Ascending aorta (tissue), 2 donors: ENCODE results near the gene GLG1. TPM values are rescaled to one million over a fixed set of nuclear protein-coding genes. Genes with fewer than 3 reads are reported as not detected.

Experiments used
- DNase-seq, 2 donors: peaks; one replicate each; pipeline ENCODE4 v3.0.0-alpha.2; 2019; ENCODE audit warnings: low spot score in 2 of 2
- H3K27ac ChIP-seq, 2 donors: fragments of 200-600 bp; sonication (generic); one replicate each; pipeline ENCODE4 v1.5.1; 2016 to 2017; ENCODE audit warnings: mild to moderate bottlenecking in 1 of 2
- H3K27me3 ChIP-seq: fragments of 200-600 bp; sonication (generic); one replicate; pipeline ENCODE4 v1.5.1; 2017
- H3K36me3 ChIP-seq, 2 donors: fragments of 200-600 bp; sonication (generic); one replicate each; pipeline ENCODE4 v1.5.1; 2016
- H3K4me1 ChIP-seq, 2 donors: fragments of 200-600 bp; sonication (generic); one replicate each; pipeline ENCODE4 v1.5.1; 2016 to 2017; ENCODE audit warnings: mild to moderate bottlenecking in 1 of 2
- H3K4me3 ChIP-seq, 2 donors: fragments of 200-600 bp; sonication (generic); one replicate each; pipeline ENCODE4 v1.5.1; 2016 to 2017; ENCODE audit warnings: mild to moderate bottlenecking in 1 of 2
- H3K9me3 ChIP-seq, 2 donors: fragments of 200-600 bp; sonication (generic); one replicate each; pipeline ENCODE4 v1.5.1; 2016
- intact Hi-C: fragments of 100-400 bp; cut with DNase I; formaldehyde crosslinking; loops from one replicate; pipeline ENCODE4 v1.15.1; 2023
- total RNA-seq: library from RNA; depleted of rRNA; stranded (reverse); fragments of >200 nt; gene quantifications from one replicate; pipeline ENCODE4 v1.1.0, GENCODE V29; 2016
- TF ChIP-seq, protein P1 (sequence below), 3 experiments: fragments of 200-600 bp in 2 of 3; fragments of 450-650 bp in 1 of 3; sonication (generic) in 2 of 3; IDR thresholded peaks; one replicate each; pipeline ENCODE4 v1.5.1; 2016 to 2019; ENCODE audit warnings: antibody characterized with exemption in 3 of 3, mild to moderate bottlenecking in 1 of 3, moderate library complexity in 1 of 3

Gene GLG1
- total RNA-seq, 1 donor from 2014 or later, result 77.0 TPM

DNA sequence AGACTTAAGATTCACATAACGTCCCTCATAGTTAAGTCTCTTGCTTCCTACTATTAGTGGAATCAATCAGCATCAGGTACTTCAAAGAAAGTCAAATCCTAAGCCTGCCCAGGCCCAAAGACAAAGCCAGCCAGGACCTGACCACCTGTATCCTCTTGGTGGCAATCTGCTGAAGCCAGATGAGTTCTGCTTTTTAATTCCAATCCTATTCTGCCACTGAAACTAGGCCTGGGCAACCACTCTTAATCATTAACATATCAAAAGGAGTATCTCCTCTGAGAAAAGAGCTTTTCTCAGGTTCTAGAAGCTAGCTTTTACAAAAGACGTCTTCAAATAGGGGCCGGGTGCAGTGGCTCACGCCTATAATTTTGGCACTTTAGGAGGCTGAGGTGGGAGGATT, 15.1 kb upstream of the GLG1 start:
- H3K9me3 ChIP-seq, result no peaks in the 10 kb centered on the region
- no peak for DNase-seq
- H3K27me3 ChIP-seq, result no peaks in the 10 kb centered on the region
- intact Hi-C loops, result loop anchor here (5.0 to 10.0 kb wide), 2 partner anchors 120 to 167 kb away; no protein-coding TSS in a partner anchor
- no peak overlapping the region for H3K27ac ChIP-seq
- H3K36me3 ChIP-seq, result peaks cover 42 to 53% of the 10 kb centered on the region in 2 donors
- TF ChIP-seq, protein P1, sequence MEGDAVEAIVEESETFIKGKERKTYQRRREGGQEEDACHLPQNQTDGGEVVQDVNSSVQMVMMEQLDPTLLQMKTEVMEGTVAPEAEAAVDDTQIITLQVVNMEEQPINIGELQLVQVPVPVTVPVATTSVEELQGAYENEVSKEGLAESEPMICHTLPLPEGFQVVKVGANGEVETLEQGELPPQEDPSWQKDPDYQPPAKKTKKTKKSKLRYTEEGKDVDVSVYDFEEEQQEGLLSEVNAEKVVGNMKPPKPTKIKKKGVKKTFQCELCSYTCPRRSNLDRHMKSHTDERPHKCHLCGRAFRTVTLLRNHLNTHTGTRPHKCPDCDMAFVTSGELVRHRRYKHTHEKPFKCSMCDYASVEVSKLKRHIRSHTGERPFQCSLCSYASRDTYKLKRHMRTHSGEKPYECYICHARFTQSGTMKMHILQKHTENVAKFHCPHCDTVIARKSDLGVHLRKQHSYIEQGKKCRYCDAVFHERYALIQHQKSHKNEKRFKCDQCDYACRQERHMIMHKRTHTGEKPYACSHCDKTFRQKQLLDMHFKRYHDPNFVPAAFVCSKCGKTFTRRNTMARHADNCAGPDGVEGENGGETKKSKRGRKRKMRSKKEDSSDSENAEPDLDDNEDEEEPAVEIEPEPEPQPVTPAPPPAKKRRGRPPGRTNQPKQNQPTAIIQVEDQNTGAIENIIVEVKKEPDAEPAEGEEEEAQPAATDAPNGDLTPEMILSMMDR (IDR thresholded peaks at IDR 0.05), result no peak
- no peaks in the 10 kb centered on the region for H3K4me1 ChIP-seq
- no peak overlapping the region for H3K4me3 ChIP-seq

DNA sequence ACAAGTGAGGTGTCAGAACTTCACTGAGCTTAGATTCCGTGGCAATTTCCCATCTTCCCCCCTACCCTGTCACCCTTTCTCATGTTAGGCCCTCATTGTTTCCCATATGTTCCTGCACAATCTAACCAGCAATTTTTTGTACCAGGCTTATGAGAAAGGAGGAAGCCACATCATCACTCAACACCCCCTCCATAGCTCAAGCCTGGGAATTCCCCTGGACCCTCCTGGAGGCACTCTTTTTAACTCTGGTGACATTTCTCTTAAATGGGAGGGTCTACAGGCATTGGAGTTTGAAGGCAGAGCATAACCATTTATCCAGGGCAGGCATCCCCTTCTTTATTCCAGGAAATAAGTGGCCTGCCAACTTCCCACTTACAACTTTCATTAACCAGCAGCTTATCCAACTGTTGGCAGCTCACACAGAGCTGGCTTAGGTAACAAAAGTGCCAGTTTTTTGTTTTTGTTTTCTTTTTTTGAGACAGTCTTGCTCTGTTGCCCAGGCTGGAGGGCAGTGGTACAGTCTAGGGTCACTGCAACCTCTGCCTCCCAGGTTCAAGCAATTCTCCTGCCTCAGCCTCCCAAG, 10.4 kb upstream of the GLG1 start:
- Histone ChIP-seq H3K27ac (no peak overlapping the region), H3K36me3 (peaks cover 4 to 13% of the 10 kb centered on the region in 2 donors), H3K27me3 (no peaks in the 10 kb centered on the region), H3K4me3 (no peak overlapping the region), H3K4me1 (no peaks in the 10 kb centered on the region), H3K9me3 (no peaks in the 10 kb centered on the region)
- TF ChIP-seq, protein P1 (IDR thresholded peaks at IDR 0.05), result no peak
- intact Hi-C loops, result no loop called here
- DNase-seq, result no peak

DNA sequence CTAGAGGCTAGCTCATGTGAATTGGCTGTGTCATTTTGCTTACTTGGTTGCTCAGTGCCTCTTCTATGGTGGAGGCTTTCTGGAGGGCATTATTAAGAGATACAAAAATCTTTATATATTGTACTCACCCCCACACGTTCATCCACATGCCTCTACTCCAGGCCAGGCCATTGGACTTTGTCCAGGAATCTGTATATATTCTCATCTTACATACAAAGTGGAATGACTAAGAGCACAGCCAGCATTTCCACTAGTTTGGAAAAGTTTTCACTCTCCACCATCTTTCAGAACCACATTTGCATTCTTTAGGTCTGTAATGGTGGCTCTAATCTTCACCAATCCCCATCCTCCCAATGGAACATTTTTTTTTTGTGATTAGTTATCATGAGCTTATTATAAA, 4.8 kb upstream of the GLG1 start:
- H3K27ac ChIP-seq, result no peak overlapping the region
- intact Hi-C loops, result no loop called here
- no peaks in the 10 kb centered on the region for H3K4me1 ChIP-seq
- no peaks in the 10 kb centered on the region for H3K36me3 ChIP-seq
- TF ChIP-seq, protein P1 (IDR thresholded peaks at IDR 0.05), result no peak
- no peak overlapping the region for H3K4me3 ChIP-seq
- DNase-seq, result no peak
- H3K9me3 ChIP-seq, result no peaks in the 10 kb centered on the region
- H3K27me3 ChIP-seq, result no peaks in the 10 kb centered on the region

DNA sequence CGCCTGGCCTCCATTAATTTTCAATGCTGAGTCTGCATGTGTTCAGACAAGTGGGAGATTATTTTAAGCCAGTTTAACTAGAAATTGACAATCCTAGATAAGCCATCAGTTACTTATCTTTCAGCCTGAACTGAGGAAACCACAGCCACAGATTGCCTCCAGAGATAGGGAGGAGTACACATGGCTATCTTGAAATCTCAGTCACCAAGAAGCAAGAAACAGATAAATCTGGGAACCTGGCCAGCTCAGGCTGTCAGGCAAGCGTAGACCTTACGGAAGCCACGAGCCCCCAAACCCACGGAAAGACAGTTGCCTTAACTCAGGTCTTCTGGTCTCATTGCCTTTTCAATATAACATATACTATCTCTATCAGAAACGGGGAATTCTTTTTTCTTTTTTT, 2.0 kb upstream of the GLG1 start:
- Histone ChIP-seq H3K4me3 (no peak overlapping the region), H3K9me3 (no peaks in the 10 kb centered on the region), H3K4me1 (peaks cover 0 to 11% of the 10 kb centered on the region in 2 donors), H3K36me3 (no peaks in the 10 kb centered on the region), H3K27me3 (no peaks in the 10 kb centered on the region), H3K27ac (no peak overlapping the region)
- TF ChIP-seq, protein P1 (IDR thresholded peaks at IDR 0.05), result no peak
- DNase-seq, result no peak
- intact Hi-C loops, result loop anchor here (5.0 to 10.0 kb wide), 4 partner anchors 58 to 834 kb away; partner anchors contain the start of genes PSMD7 and RFWD3

DNA sequence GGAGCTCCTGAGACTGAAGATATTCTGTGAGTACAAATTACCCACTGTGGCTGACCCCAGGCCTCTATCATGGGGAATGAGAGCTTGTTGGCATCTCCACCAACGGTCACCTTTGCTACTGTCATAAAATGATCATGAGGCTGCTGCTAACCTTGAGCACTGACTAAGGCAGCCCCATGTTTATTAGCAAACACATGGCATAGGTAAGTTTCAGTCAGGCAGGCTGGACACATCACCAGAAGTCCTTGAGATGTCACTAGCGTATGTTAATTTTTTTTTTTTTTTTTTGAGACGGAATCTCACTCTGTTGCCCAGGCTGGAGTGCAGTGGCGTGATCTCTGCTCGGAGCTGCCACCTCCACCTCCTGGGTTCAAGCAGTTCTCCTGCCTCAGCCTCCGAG, 1.5 kb upstream of the GLG1 start:
- Histone ChIP-seq H3K27ac (no peak overlapping the region), H3K4me3 (no peak overlapping the region), H3K4me1 (peaks cover 0 to 11% of the 10 kb centered on the region in 2 donors), H3K36me3 (no peaks in the 10 kb centered on the region), H3K9me3 (no peaks in the 10 kb centered on the region), H3K27me3 (no peaks in the 10 kb centered on the region)
- intact Hi-C loops, result loop anchor here (5.0 to 10.0 kb wide), 4 partner anchors 59 to 834 kb away; partner anchors contain the start of genes PSMD7 and RFWD3
- DNase-seq, result no peak
- TF ChIP-seq, protein P1 (IDR thresholded peaks at IDR 0.05), result no peak
